HUES64 (cell line): ENCODE data around the gene MOB2.

Experiments
- H3K27ac ChIP-seq: 2 replicates; pipeline ENCODE4 v1.7.0; 2013; ENCODE audit warnings: low read depth, low read length, inconsistent platforms
- H3K27me3 ChIP-seq: 2 replicates; pipeline ENCODE4 v1.6.1; 2013; ENCODE audit warnings: mild to moderate bottlenecking, low read length; ENCODE audit not compliant: insufficient read depth
- H3K36me3 ChIP-seq: 2 replicates; pipeline ENCODE4 v1.6.1; 2013; ENCODE audit warnings: mild to moderate bottlenecking, low read length; ENCODE audit not compliant: insufficient read depth
- H3K4me1 ChIP-seq: 2 replicates; pipeline ENCODE4 v1.6.1; 2013; ENCODE audit warnings: mild to moderate bottlenecking, low read length, moderate library complexity; ENCODE audit not compliant: insufficient read depth
- H3K4me3 ChIP-seq: 2 replicates; pipeline ENCODE4 v1.5.1; 2013; ENCODE audit warnings: mild to moderate bottlenecking, low read length, moderate library complexity
- H3K9ac ChIP-seq: 2 replicates; pipeline ENCODE4 v1.6.1; 2013; ENCODE audit warnings: mild to moderate bottlenecking, low read depth, low read length
- H3K9me3 ChIP-seq: 2 replicates; pipeline ENCODE4 v1.6.1; 2013; ENCODE audit warnings: low read depth, low read length; ENCODE audit not compliant: insufficient read depth
- WGBS: fragments of 150-250, 120-280 bp; methylation state at CpG from one replicate; pipeline ENCODE4 v1.1.7; 2013; ENCODE audit warnings: missing lambda C conversion rate; 5-methylcytosine and 5-hydroxymethylcytosine counted together

Gene MOB2

DNA sequence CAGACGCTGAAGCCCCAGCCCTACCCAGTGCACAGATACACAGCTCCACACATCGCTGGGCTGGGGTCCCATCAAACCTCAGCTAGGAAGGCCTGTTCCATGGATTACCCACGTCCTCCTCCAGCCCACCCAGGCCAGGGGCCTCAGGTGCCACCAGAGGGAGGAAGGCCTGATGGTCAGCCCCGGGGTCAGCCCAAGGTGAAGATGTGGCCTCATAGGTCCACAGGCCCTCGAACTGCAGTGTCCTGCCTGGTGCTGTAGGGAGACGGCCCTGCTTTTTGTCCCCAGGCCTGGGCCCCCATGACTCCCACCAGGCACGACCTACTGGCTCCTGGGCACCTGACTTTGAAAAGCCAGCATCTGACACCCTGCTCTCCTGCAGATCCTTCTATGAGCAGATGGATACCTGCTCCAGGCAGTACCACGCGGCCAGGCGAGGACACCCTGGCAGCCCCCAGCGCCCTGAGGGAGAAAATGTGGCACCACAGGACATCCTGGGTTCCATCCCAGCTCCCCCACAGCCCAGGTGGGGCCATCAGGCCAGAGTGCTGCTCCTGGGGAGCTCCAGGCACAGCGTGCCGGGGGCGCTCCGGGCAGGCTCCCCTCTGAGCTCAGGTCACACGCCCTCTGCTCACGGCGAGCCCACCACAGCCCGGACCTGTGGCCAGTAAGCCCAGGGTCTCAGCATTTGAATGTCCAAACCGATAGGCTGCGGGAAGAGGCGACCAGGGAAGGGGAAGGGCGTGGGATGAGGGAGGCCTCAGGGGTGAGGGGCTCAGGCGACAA, 15.8 kb upstream of the MOB2 start:
- H3K36me3 ChIP-seq = no peaks in the 10 kb centered on the region
- H3K27me3 ChIP-seq = no peaks in the 10 kb centered on the region
- H3K4me3 ChIP-seq = no peak overlapping the region
- no peak overlapping the region for H3K27ac ChIP-seq
- H3K9me3 ChIP-seq = no peaks in the 10 kb centered on the region
- H3K9ac ChIP-seq = no peak overlapping the region
- peaks cover 5% of the 10 kb centered on the region for H3K4me1 ChIP-seq
- 88% methylated on average over 24 of the region's 24 CpGs for WGBS

DNA sequence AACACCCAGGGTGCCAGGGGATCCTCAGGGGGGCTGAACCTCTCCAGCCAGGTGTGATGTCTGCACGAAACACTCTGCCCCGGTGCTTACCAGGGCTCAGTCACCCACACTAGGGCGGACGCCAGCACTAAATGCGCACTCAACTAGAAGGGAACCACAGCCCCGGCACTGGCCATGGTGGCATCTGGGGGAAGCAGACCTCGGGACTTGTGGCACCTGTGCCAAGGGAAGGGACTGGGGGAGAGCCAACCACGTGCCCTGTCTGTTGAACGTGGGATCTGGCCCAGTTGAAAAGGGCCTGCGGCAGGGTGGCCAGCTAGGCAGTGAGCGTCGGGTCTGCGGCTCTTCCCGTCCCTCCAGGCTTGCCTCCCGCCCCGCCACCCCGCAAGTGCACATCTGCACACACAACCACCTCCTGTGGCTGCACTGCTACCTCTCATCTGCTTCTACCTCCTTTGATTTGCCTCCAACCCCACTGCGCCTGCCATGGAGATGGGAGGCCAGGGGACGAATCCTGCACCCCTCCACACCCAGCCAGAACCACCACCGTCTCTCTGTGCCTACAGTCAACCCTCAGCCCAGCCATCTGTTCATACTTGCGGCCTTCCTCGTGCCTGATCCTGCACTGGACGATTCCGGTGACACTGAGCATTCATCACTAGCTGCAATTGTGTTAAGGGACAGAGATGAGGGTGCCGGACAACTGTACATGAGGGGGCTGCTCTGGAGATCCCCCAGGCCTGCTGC, 15.0 kb upstream of the MOB2 start:
- H3K27ac ChIP-seq = no peak overlapping the region
- H3K4me3 ChIP-seq = no peak overlapping the region
- no peaks in the 10 kb centered on the region for H3K36me3 ChIP-seq
- WGBS = 91% methylated on average over 25 of the region's 25 CpGs
- peaks cover 7% of the 10 kb centered on the region; the same call in 1 of the 2 replicates for H3K4me1 ChIP-seq
- H3K27me3 ChIP-seq = no peaks in the 10 kb centered on the region
- no peaks in the 10 kb centered on the region for H3K9me3 ChIP-seq
- no peak overlapping the region for H3K9ac ChIP-seq

DNA sequence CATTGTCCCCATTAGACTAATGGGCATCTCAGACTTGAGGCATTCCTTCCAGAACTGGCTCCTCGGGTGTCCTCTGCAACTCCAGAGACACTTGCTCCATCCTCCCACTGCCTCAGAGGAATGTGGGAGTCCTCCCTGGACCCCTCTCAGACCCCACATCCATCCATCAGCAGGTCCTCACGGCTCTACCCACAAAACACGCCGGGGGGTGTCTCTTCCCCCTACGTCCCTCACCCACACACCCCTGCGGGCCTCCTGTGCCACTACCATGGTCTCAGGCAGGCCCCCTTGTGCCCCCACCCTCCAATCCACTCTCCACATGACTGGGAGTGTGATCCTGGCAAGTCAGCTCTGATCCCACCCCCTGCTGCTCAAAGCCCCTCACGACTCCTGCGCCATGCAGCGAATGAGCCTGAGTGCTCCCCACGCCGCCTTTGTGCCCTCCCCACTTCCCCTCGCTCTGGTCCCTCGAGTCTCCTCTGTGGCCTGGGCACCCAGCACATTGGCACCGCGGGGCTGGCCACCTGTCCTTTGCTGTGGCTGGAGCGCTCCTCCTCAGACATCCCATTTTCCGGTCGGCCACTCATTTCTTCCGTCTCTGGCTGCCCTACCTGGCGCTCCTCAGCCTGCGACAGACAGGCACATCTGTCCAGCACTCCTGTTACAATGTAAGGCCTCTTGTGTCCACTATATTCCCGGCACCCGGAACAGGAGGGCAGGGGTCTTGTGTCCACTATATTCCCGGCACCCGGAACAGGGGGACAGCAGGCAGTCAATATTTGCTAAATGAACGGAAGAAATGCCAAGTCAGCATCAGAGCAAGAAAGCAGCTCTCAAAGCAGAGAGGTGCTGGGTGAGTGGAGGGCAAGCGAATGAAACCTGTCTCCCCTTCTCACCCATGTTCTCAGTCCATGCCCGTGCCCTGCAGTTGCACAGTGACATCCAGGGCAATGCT, 14.2 kb upstream of the MOB2 start:
- Histone ChIP-seq H3K9me3 (0 out of 2 replicates have a peak, but pooled peaks cover 4% of the 10 kb centered on the region), H3K27ac (no peak overlapping the region), H3K27me3 (no peaks in the 10 kb centered on the region), H3K4me1 (peaks cover 7% of the 10 kb centered on the region; the same call in 1 of the 2 replicates), H3K4me3 (no peak overlapping the region), H3K36me3 (no peaks in the 10 kb centered on the region), H3K9ac (no peak overlapping the region)
- WGBS = 91% methylated on average over 28 of the region's 28 CpGs

DNA sequence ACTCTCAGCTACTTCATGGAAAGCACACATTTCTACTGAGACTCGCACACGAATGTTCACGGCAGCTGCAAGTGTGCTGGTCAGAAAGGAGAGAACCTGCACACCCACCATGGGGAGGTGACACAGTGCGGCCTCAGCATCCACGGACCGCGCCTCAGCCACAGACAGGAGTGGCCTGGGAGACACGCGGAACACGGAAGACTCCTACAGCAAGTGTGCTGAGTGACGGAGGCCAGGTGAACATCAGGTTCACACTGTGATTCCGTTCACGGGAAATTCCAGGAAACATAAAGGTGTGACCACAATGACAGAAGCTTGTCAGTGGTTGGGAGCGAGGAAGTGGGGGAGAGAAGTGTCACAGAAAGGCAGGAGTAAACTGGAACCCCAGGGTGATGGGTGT, 13.3 kb upstream of the MOB2 start:
- no peak overlapping the region for H3K27ac ChIP-seq
- H3K27me3 ChIP-seq = no peaks in the 10 kb centered on the region
- H3K4me1 ChIP-seq = peaks cover 7% of the 10 kb centered on the region; the same call in 1 of the 2 replicates
- 0 out of 2 replicates have a peak, but pooled peaks cover 6% of the 10 kb centered on the region for H3K9me3 ChIP-seq
- WGBS = 83% methylated on average over 14 of the region's 14 CpGs
- no peak overlapping the region for H3K4me3 ChIP-seq
- no peaks in the 10 kb centered on the region for H3K36me3 ChIP-seq
- no peak overlapping the region for H3K9ac ChIP-seq

DNA sequence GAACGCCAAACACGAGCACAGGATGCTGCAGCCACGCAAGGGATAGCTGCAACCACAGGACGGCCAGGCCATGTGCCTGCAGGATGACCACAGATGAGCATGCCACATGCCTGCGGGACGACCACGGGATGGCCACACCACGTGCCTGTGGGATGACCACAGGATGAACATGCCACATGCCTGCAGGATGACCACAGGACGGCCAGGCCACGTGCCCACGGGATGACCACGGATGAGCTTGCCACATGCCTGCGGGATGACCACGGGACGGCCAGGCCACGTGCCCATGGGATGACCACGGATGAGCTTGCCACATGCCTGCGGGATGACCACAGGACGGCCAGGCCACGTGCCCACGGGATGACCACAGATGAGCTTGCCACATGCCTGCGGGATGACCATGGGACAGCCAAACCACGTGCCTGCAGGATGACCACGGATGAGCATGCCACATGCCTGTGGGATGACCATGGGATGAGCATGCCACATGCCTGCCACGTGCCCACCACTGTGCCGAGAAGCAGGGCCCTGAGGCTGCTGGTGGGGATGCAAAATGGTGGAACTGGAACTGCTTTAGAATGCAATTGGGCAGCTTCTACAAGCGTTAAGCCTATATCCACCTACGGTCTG, 12.8 kb upstream of the MOB2 start:
- H3K4me1 ChIP-seq = peaks cover 7% of the 10 kb centered on the region; the same call in 1 of the 2 replicates
- H3K36me3 ChIP-seq = no peaks in the 10 kb centered on the region
- no peak overlapping the region for H3K27ac ChIP-seq
- H3K9ac ChIP-seq = no peak overlapping the region
- H3K4me3 ChIP-seq = no peak overlapping the region
- 0 out of 2 replicates have a peak, but pooled peaks cover 6% of the 10 kb centered on the region for H3K9me3 ChIP-seq
- 96% methylated on average over 28 of the region's 28 CpGs for WGBS
- no peaks in the 10 kb centered on the region for H3K27me3 ChIP-seq

DNA sequence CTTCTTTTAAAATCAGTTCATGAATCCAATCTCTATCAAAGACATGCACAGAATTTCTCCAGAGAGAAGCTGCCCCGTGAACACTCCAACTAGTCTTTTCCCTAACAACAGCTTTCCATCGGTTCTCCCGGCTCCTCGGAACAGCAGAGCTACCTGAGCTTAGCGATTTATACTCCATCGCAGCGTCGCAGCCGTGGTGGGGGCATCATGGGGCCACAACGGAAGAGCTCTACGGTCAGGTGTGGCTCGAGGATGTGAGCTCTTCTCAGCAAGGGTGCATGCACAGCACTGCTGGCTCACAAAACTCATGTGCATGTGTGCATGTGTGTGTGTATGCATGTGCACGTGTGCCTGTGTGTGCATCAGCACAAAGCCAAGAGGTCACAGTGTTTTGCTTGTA, 11.7 kb upstream of the MOB2 start:
- WGBS = 97% methylated on average over 13 of the region's 13 CpGs
- H3K9ac ChIP-seq = no peak overlapping the region

DNA sequence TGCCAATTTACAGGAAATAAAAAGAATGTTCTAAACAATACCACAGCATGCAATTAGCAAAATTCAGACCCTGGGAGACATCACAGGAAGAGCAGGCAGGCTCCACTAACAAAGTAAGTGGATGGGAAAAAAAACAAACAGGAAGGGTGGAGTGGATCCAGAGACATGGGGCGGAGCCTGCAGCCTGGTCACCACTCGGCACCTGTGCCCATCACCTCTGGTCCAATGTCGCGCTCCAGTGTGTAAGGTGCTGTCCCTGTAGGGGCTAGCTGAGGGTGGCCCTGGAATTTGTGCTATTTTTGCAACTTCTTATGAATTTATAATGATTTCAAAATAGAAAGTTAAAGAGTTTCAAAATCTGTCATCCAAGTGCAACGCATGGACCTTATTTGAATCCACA, 11.0 kb upstream of the MOB2 start:
- Histone ChIP-seq H3K27ac (no peak overlapping the region), H3K9me3 (0 out of 2 replicates have a peak, but pooled peaks cover 6% of the 10 kb centered on the region), H3K9ac (no peak overlapping the region), H3K36me3 (no peaks in the 10 kb centered on the region), H3K4me1 (peaks cover 7% of the 10 kb centered on the region; the same call in 1 of the 2 replicates), H3K27me3 (no peaks in the 10 kb centered on the region), H3K4me3 (no peak overlapping the region)
- 94% methylated on average over 4 of the region's 5 CpGs for WGBS

More for the DNA sequence above, 11.7 kb upstream of the MOB2 start:
- H3K36me3 ChIP-seq = no peaks in the 10 kb centered on the region
- peaks cover 7% of the 10 kb centered on the region; the same call in 1 of the 2 replicates for H3K4me1 ChIP-seq
- no peaks in the 10 kb centered on the region for H3K27me3 ChIP-seq
- H3K9me3 ChIP-seq = 0 out of 2 replicates have a peak, but pooled peaks cover 6% of the 10 kb centered on the region
- H3K4me3 ChIP-seq = no peak overlapping the region
- H3K27ac ChIP-seq = no peak overlapping the region

DNA sequence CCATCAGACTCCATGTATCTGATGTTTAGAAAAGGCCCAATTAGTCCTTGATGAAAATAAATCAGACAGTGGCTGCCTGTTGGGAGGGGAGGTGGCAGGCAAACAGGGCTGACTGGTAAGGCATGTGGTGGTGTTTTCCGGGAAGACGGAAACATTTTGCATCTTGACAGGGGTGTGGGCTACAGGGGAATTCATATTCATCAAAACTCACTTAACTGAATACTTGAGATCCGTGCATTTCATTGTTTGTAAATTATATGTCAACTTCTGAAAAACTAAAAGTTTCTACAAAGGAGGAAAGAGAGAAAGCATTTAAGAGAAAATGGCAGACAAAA, 10.1 kb upstream of the MOB2 start:
- Histone ChIP-seq H3K27ac (no peak overlapping the region), H3K4me3 (no peak overlapping the region), H3K9ac (no peak overlapping the region), H3K4me1 (peaks cover 7% of the 10 kb centered on the region; the same call in 1 of the 2 replicates), H3K27me3 (no peaks in the 10 kb centered on the region), H3K9me3 (0 out of 2 replicates have a peak, but pooled peaks cover 6% of the 10 kb centered on the region), H3K36me3 (no peaks in the 10 kb centered on the region)
- 96% methylated on average over 2 of the region's 3 CpGs for WGBS

DNA sequence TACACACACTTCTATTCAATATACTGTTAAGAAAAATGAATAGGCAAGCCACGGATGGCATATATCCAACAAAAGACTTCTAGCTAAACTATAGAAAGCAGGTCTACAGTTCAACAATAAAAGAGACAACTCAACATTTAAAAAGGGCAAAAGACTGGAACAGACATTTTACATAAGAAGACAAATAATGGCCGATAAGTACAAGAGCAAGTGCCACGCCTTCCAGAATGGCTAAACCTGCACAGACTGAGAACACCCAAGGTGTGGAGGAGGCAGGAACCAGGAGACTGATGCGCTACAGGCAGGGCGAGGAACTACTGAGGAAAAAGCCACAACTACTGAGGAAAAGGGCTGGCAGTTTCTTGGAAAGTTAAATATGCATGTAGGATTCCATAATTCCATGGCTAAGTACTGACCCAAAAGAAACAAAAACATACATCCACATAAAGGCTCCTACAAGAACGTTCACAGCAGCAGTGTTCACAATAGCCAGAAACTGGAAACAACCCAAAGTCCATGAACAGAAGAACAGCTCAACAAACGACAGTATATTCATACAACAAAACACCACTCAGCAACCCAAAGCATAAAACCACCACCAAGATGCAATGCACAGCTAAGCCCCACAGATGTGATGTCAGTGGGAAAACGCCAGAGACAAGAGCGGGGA, 9.6 kb upstream of the MOB2 start:
- H3K27me3 ChIP-seq = no peaks in the 10 kb centered on the region
- H3K27ac ChIP-seq = no peak overlapping the region
- peaks cover 7% of the 10 kb centered on the region; the same call in 1 of the 2 replicates for H3K4me1 ChIP-seq
- 84% methylated on average over 9 of the region's 9 CpGs for WGBS
- no peak overlapping the region for H3K9ac ChIP-seq
- H3K9me3 ChIP-seq = 0 out of 2 replicates have a peak, but pooled peaks cover 6% of the 10 kb centered on the region
- no peak overlapping the region for H3K4me3 ChIP-seq
- H3K36me3 ChIP-seq = no peaks in the 10 kb centered on the region

DNA sequence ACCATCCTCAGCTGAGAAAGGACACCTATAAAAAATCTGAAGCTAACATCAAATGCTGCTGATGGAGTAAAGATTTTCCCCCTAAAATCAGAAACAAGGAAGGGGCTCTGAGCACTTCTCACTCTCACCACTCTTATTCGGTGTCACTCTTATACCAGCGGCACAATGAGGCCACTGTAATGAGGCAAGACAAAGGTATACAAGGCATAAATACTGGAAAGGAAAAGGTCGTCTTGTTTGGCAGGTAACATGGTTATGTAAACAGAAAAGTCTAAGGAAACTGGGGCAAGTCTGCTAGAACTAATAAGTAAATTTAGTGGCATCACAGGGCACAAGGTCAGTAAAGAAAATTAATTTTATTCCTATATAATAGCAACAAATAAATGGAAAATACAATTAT, 8.1 kb upstream of the MOB2 start:
- Histone ChIP-seq H3K4me3 (no peak overlapping the region), H3K4me1 (peaks cover 7% of the 10 kb centered on the region; the same call in 1 of the 2 replicates), H3K9me3 (0 out of 2 replicates have a peak, but pooled peaks cover 6% of the 10 kb centered on the region), H3K9ac (no peak overlapping the region), H3K36me3 (no peaks in the 10 kb centered on the region), H3K27me3 (no peaks in the 10 kb centered on the region), H3K27ac (no peak overlapping the region)
- 80% methylated on average over 3 of the region's 3 CpGs for WGBS
